HG03097 (cell line): ENCODE measurements around the gene TOX3.

Experiments used
- ATAC-seq: cut with Tn5 transposase; IDR thresholded peaks from one replicate; pipeline ENCODE4 v1.9.1; 2021; ENCODE audit not compliant: unreplicated experiment, low FRiP score

TOX3 gene

GRCh38 chr16:52547004-52547833 lies at the start of gene TOX3:
Gene TOX3, minus strand, starts transcription at chr16:52547143. Its CDS starts 420 bp downstream, at chr16:52546723.
- ATAC-seq, result no peak

- no peak for ATAC-seq
Observed at GRCh38 chr16:52592778-52593177, 45.8 kb upstream of the TOX3 start.

GRCh38 chr16:52591934-52592592 lies 45.1 kb upstream of the TOX3 start:
- ATAC-seq, result no peak

- ATAC-seq, result no peak
Observed at GRCh38 chr16:52591471-52591870, 44.5 kb upstream of the TOX3 start.

GRCh38 chr16:52586159-52586558 lies 39.2 kb upstream of the TOX3 start:
- ATAC-seq, result no peak

GRCh38 chr16:52584354-52585320 lies 37.7 kb upstream of the TOX3 start:
- no peak for ATAC-seq

- no peak for ATAC-seq
Observed at GRCh38 chr16:52581530-52581929, 34.6 kb upstream of the TOX3 start.

- no peak for ATAC-seq
Observed at GRCh38 chr16:52580488-52580887, 33.5 kb upstream of the TOX3 start.

GRCh38 chr16:52578829-52579498 lies 32.0 kb upstream of the TOX3 start:
- ATAC-seq, result no peak

- no peak for ATAC-seq
Observed at GRCh38 chr16:52578007-52578828, 31.3 kb upstream of the TOX3 start.

GRCh38 chr16:52577130-52577706 lies 30.3 kb upstream of the TOX3 start:
- no peak for ATAC-seq

GRCh38 chr16:52573365-52574299 lies 26.7 kb upstream of the TOX3 start:
- ATAC-seq, result peak; percentile 81

GRCh38 chr16:52572656-52573055 lies 25.7 kb upstream of the TOX3 start:
- ATAC-seq, result no peak

GRCh38 chr16:52570495-52571091 lies 23.6 kb upstream of the TOX3 start:
- ATAC-seq, result no peak

- ATAC-seq, result no peak
Observed at GRCh38 chr16:52569701-52570100, 22.8 kb upstream of the TOX3 start.

- ATAC-seq, result no peak
Observed at GRCh38 chr16:52568983-52569690, 22.2 kb upstream of the TOX3 start.

GRCh38 chr16:52568495-52568894 lies 21.6 kb upstream of the TOX3 start:
- ATAC-seq, result no peak
